ENCODE measurements around the gene HLA-A. TPM values are rescaled to one million over a fixed set of nuclear protein-coding genes. Genes with fewer than 3 reads are reported as not detected.

HLA-A gene
- total RNA-seq, 3 donors from 2014 or later (not counting 1 experiment from before 2014, with no cell fraction given) = 2,088 to 2,855 (median 2,731) TPM

- peak overlapping the region in 1 of 2 donors; percentile 84 for H3K27ac Mint-ChIP-seq
- H3K27ac ChIP-seq (ENCODE audit: low read length) = no peak overlapping the region
- peaks cover 44 to 48% of the 10 kb centered on the region in 2 donors for H3K4me1 Mint-ChIP-seq
- H3K4me3 Mint-ChIP-seq = peak overlapping the region; percentile 94
- ATAC-seq = peak in 1 of 3 donors; percentile 9
- H3K36me3 Mint-ChIP-seq = no peaks in the 10 kb centered on the region
- H3K27me3 Mint-ChIP-seq (ENCODE audit: low read depth in 2 of 2) = peaks cover 42 to 46% of the 10 kb centered on the region in 2 donors
- no peak overlapping the region for H3K4me3 ChIP-seq (ENCODE audit: low read length)
- peaks cover 33% of the 10 kb centered on the region for H3K27me3 ChIP-seq (ENCODE audit: control insufficient read depth, insufficient read depth, low read length)
- no peaks in the 10 kb centered on the region for H3K9me3 Mint-ChIP-seq
- peaks cover 35% of the 10 kb centered on the region for H3K4me1 ChIP-seq (ENCODE audit: control insufficient read depth, insufficient read depth, low read length)
- no peaks in the 10 kb centered on the region for H3K9me3 ChIP-seq (ENCODE audit: control insufficient read depth, insufficient read depth, low read length)
- 8% methylated on average over 25 of the region's 25 CpGs for WGBS (ENCODE audit: insufficient coverage)
- no peak for DNase-seq
- intact Hi-C loops (cut with micrococcal nuclease) = loop anchor here (5.0 kb wide), 1 partner anchor 33 kb away; the partner anchor contains the start of gene HLA-A
- TF ChIP-seq CTCF (IDR thresholded peaks at IDR 0.05) = no peak
- peaks cover under 1% of the 10 kb centered on the region for H3K36me3 ChIP-seq (ENCODE audit: control insufficient read depth, insufficient read depth, low read length)
These were observed 33.2 kb downstream of the HLA-A start for GRCh38 chr6:29975561-29975907.

DNA sequence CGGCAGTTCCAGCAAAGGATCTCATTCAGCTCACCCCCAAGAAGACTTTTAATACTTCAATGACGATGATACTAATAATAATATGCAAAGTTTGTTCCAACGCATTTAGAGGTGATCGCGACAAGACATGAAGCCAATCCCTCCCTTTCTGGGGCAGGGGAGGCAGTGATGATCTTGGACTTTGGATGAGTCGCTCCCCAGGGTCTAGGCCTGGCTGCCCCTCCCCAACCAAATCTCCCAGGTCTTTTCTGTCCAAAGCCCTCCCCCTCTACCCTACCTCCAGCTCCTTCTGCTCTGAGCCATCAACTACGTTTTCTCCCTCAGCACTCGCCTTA lies 33.9 kb downstream of the HLA-A start:
- peak overlapping the region; percentile 94 for H3K4me3 Mint-ChIP-seq
- H3K27ac ChIP-seq (ENCODE audit: low read length) = no peak overlapping the region
- H3K9me3 ChIP-seq (ENCODE audit: control insufficient read depth, insufficient read depth, low read length) = no peaks in the 10 kb centered on the region
- no peak for TF ChIP-seq CTCF (IDR thresholded peaks at IDR 0.05)
- peaks cover 44 to 48% of the 10 kb centered on the region in 2 donors for H3K4me1 Mint-ChIP-seq
- no peaks in the 10 kb centered on the region for H3K36me3 ChIP-seq (ENCODE audit: control insufficient read depth, insufficient read depth, low read length)
- ATAC-seq = no peak
- peak overlapping the region in 1 of 2 donors; percentile 84 for H3K27ac Mint-ChIP-seq
- H3K36me3 Mint-ChIP-seq = no peaks in the 10 kb centered on the region
- H3K9me3 Mint-ChIP-seq = no peaks in the 10 kb centered on the region
- intact Hi-C loops (cut with micrococcal nuclease) = loop anchor here (2.0 to 5.0 kb wide), 2 partner anchors 34 to 49 kb away; partner anchors contain the start of gene HLA-A
- H3K27me3 ChIP-seq (ENCODE audit: control insufficient read depth, insufficient read depth, low read length) = peaks cover 33% of the 10 kb centered on the region
- peaks cover 42 to 48% of the 10 kb centered on the region in 2 donors for H3K27me3 Mint-ChIP-seq (ENCODE audit: low read depth in 2 of 2)
- H3K4me3 ChIP-seq (ENCODE audit: low read length) = peak overlapping the region; percentile 40
- peaks cover 35% of the 10 kb centered on the region for H3K4me1 ChIP-seq (ENCODE audit: control insufficient read depth, insufficient read depth, low read length)
- 12% methylated on average over 6 of the region's 8 CpGs for WGBS (ENCODE audit: insufficient coverage)
- no peak for DNase-seq

DNA sequence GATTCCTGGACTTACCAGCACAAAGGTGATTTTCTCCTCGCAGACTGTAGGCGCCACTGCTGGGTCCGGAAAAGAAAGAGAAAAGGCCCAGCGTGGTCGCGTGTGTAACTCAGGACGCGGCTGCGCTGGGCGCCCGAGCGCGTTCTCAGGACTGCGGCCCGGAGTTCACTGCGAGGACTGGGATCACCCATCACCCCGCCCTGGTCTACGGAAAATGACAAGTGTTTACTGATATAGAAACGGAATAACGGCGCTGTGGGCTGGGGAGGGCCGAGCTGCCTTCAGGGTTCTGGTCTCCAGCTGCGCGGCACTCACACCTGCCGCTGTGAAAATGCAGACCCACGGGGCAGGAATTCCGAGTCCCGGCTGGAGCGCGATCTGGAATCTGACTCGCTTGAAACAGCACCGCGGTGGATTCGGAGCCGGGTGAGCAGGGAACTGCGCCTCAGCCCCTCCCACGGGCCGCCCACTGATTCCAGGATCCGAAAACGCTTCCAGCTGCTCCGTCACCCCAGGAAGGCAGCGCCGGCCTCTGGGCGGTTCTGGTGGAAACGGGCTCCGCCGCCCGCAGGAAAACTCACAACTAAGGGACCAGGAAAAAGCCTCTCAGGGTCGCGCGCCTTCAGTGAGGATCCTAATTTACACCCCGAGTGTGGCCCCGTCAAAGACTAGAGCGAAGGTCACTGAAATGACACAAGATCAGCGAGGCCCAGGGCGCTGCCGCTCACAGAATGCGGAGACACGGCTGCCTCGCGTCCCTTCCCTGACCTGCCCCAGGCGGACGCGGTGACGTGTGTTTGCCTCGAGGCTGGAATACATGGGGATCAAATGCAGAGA lies 34.5 kb downstream of the HLA-A start:
- ATAC-seq = peak; percentile 79 to 84 (median 84)
- Histone ChIP-seq H3K4me1 (ENCODE audit: control insufficient read depth, insufficient read depth, low read length) (peaks cover 35% of the 10 kb centered on the region), H3K27me3 (ENCODE audit: control insufficient read depth, insufficient read depth, low read length) (peaks cover 33% of the 10 kb centered on the region), H3K36me3 (ENCODE audit: control insufficient read depth, insufficient read depth, low read length) (no peaks in the 10 kb centered on the region), H3K27ac (ENCODE audit: low read length) (no peak overlapping the region), H3K4me3 (ENCODE audit: low read length) (peak overlapping the region; percentile 40), H3K9me3 (ENCODE audit: control insufficient read depth, insufficient read depth, low read length) (no peaks in the 10 kb centered on the region)
- H3K36me3 Mint-ChIP-seq = no peaks in the 10 kb centered on the region
- WGBS (ENCODE audit: insufficient coverage) = 3% methylated on average over 66 of the region's 66 CpGs
- no peaks in the 10 kb centered on the region for H3K9me3 Mint-ChIP-seq
- peak overlapping the region in 1 of 2 donors; percentile 84 for H3K27ac Mint-ChIP-seq
- DNase-seq = peak; percentile 46 to 79
- peaks cover 44 to 48% of the 10 kb centered on the region in 2 donors for H3K4me1 Mint-ChIP-seq
- intact Hi-C loops (cut with micrococcal nuclease) = loop anchor here (2.0 to 5.0 kb wide), 2 partner anchors 35 to 50 kb away; partner anchors contain the start of gene HLA-A
- no peak for TF ChIP-seq CTCF (IDR thresholded peaks at IDR 0.05)
- H3K27me3 Mint-ChIP-seq (ENCODE audit: low read depth in 2 of 2) = peaks cover 42 to 51% of the 10 kb centered on the region in 2 donors
- H3K4me3 Mint-ChIP-seq = peak overlapping the region; percentile 94
